Measurements from ENCODE around the gene ROBO3. TPM values are rescaled to one million over a fixed set of nuclear protein-coding genes. Genes with fewer than 3 reads are reported as not detected.

The ROBO3 gene
- total RNA-seq, 2 donors from 2014 or later = 21.5 to 26.6 TPM

Other genes with a start within 250 kb of the ROBO3 start
- gene TBRG1, start 242.6 kb upstream of the ROBO3 start, total RNA-seq = 10 to 100 TPM; 45.5 to 50.8 TPM
- 10 to 100 TPM in 1 of 2 donors, 1 to 10 TPM in 1; 8.4 to 12.0 TPM for gene SIAE, start 191.7 kb upstream of the ROBO3 start, total RNA-seq
- 1 to 10 TPM; 2.5 to 2.6 TPM for gene SPA17, start 191.5 kb upstream of the ROBO3 start, total RNA-seq
- 1 to 10 TPM; 4.2 to 4.4 TPM for gene NRGN, start 125.5 kb upstream of the ROBO3 start, total RNA-seq
- gene VSIG2, start 113.2 kb upstream of the ROBO3 start, total RNA-seq = under 1 TPM; 0.35 to 0.48 TPM
- gene ESAM, start 103.1 kb upstream of the ROBO3 start, total RNA-seq = 1 to 10 TPM in 1 of 2 donors, under 1 TPM in 1; 0.88 to 1.1 TPM
- 10 to 100 TPM; 11.1 to 12.5 TPM for gene MSANTD2, start 65.0 kb upstream of the ROBO3 start, total RNA-seq
- not detected for gene ROBO4, start 32.4 kb downstream of the ROBO3 start, total RNA-seq
- not detected for gene HEPN1, start 53.8 kb downstream of the ROBO3 start, total RNA-seq
- gene HEPACAM, start 70.6 kb downstream of the ROBO3 start, total RNA-seq = not detected
- 1 to 10 TPM; 9.1 to 9.9 TPM for gene CCDC15, start 88.8 kb downstream of the ROBO3 start, total RNA-seq
- gene SLC37A2, start 197.9 kb downstream of the ROBO3 start, total RNA-seq = 1 to 10 TPM; 1.0 to 1.5 TPM
- gene TMEM218, start 246.2 kb downstream of the ROBO3 start, total RNA-seq = 10 to 100 TPM; 14.6 to 18.4 TPM